ENCODE data around the gene LSAMP. TPM values are rescaled to one million over a fixed set of nuclear protein-coding genes. Genes with fewer than 3 reads are reported as not detected.

Gene LSAMP
- total RNA-seq, 4 donors from 2014 or later = 1.3 to 8.3 (median 1.8) TPM

DNA sequence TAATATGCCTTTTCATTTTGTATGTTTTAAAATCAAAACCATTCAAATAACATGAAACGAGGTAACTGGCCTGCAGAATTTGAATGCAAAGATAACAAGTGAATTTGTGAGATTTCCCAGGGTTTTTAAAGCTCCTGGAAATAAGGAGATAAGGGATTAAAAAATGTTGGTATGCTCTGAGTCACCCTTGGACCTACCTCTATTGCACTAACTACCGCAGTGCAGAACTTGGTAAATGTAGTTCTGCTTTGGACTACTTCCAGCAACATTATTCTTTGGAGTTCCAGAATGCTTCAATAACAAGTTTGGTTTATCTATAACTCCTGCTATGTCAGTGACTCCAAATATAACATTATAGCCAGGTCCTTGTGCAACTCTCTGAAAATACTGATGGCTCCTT lies 620.2 kb downstream of the LSAMP start:
- no peaks in the 10 kb centered on the region for H3K36me3 ChIP-seq
- DNase-seq = no peak
- no peaks in the 10 kb centered on the region for H3K27me3 ChIP-seq
- H3K27ac ChIP-seq = no peak overlapping the region
- H3K4me3 ChIP-seq = no peak overlapping the region
- H3K9me3 ChIP-seq = no peaks in the 10 kb centered on the region
- TF ChIP-seq, protein P1, sequence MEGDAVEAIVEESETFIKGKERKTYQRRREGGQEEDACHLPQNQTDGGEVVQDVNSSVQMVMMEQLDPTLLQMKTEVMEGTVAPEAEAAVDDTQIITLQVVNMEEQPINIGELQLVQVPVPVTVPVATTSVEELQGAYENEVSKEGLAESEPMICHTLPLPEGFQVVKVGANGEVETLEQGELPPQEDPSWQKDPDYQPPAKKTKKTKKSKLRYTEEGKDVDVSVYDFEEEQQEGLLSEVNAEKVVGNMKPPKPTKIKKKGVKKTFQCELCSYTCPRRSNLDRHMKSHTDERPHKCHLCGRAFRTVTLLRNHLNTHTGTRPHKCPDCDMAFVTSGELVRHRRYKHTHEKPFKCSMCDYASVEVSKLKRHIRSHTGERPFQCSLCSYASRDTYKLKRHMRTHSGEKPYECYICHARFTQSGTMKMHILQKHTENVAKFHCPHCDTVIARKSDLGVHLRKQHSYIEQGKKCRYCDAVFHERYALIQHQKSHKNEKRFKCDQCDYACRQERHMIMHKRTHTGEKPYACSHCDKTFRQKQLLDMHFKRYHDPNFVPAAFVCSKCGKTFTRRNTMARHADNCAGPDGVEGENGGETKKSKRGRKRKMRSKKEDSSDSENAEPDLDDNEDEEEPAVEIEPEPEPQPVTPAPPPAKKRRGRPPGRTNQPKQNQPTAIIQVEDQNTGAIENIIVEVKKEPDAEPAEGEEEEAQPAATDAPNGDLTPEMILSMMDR (IDR thresholded peaks at IDR 0.05) = no peak
- no peak for TF ChIP-seq POLR2A (IDR thresholded peaks at IDR 0.05)
- H3K4me1 ChIP-seq = no peaks in the 10 kb centered on the region

DNA sequence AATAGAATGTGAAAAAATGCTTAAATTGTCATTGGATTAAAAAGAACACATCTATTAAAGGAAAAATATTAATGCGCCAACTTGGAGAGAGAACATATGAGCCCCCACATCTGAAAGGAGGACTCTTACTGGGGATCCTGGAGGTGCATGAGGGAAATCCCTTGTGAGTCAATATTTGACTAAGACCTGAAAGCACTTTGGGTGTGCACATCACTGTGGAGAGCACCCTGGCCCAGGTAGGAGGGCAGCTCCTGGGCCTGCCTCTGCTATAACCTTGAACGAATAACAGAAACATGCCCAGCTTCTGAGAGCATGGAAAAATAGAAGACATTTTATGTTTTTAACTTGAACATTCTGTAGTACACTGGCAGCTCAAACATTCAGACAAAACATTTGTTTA lies 622.2 kb downstream of the LSAMP start:
- DNase-seq = no peak
- TF ChIP-seq, protein P1 (IDR thresholded peaks at IDR 0.05) = no peak
- TF ChIP-seq POLR2A (IDR thresholded peaks at IDR 0.05) = no peak
- Histone ChIP-seq H3K27ac (no peak overlapping the region), H3K27me3 (no peaks in the 10 kb centered on the region), H3K4me1 (no peaks in the 10 kb centered on the region), H3K4me3 (no peak overlapping the region), H3K9me3 (no peaks in the 10 kb centered on the region), H3K36me3 (no peaks in the 10 kb centered on the region)

GRCh38 chr3:115822579-115822978 lies 622.7 kb downstream of the LSAMP start:
- H3K4me1 ChIP-seq = no peaks in the 10 kb centered on the region
- H3K36me3 ChIP-seq = no peaks in the 10 kb centered on the region
- no peak overlapping the region for H3K27ac ChIP-seq
- no peaks in the 10 kb centered on the region for H3K27me3 ChIP-seq
- no peak for DNase-seq
- H3K9me3 ChIP-seq = no peaks in the 10 kb centered on the region
- TF ChIP-seq, protein P1 (IDR thresholded peaks at IDR 0.05) = no peak
- TF ChIP-seq POLR2A (IDR thresholded peaks at IDR 0.05) = no peak
- H3K4me3 ChIP-seq = no peak overlapping the region

GRCh38 chr3:115819785-115820384 lies 625.4 kb downstream of the LSAMP start:
- Histone ChIP-seq H3K27ac (no peak overlapping the region), H3K4me1 (no peaks in the 10 kb centered on the region), H3K4me3 (no peak overlapping the region), H3K9me3 (no peaks in the 10 kb centered on the region), H3K27me3 (no peaks in the 10 kb centered on the region), H3K36me3 (no peaks in the 10 kb centered on the region)
- peak in 2 of 3 donors; percentile 72 to 85 for DNase-seq
- TF ChIP-seq, protein P1 (IDR thresholded peaks at IDR 0.05) = peak; percentile 74 to 97 (median 95)
- TF ChIP-seq POLR2A (IDR thresholded peaks at IDR 0.05) = no peak

GRCh38 chr3:115814778-115815380 lies 630.4 kb downstream of the LSAMP start:
- H3K4me1 ChIP-seq = no peaks in the 10 kb centered on the region
- DNase-seq = peak; percentile 56 to 90 (median 70)
- H3K27ac ChIP-seq = no peak overlapping the region
- TF ChIP-seq, protein P1 (IDR thresholded peaks at IDR 0.05) = peak; percentile 74 to 89 (median 85)
- no peak for TF ChIP-seq POLR2A (IDR thresholded peaks at IDR 0.05)
- H3K36me3 ChIP-seq = no peaks in the 10 kb centered on the region
- no peaks in the 10 kb centered on the region for H3K27me3 ChIP-seq
- H3K9me3 ChIP-seq = no peaks in the 10 kb centered on the region
- no peak overlapping the region for H3K4me3 ChIP-seq
